ENCODE data around the gene CAMTA1. TPM values are rescaled to one million over a fixed set of nuclear protein-coding genes. Genes with fewer than 3 reads are reported as not detected.

Gene CAMTA1
- total RNA-seq, 1 donor from 2014 or later, result 77.6 TPM

DNA sequence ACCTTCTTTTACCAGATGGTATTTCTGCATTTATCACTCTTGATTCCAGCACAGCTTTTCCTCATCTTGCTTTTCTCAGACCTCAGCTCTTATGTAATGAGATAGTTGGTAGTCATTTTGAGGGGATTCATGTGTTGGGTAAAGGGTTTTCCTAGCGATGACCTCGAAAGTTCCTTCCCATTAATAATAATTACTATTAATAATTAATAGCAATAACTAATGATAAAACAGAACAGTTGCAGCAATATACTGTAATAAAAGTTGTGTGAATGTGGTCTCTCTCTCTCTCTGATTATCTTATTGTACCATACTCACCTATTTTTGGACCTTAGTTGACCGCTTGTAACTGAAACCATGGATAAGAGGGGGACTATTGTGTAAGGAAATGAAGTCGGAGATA is 14.2 kb downstream of the CAMTA1 start:
- H3K27me3 Mint-ChIP-seq (ENCODE audit: low read depth, unreplicated experiment), result no peaks in the 10 kb centered on the region
- Histone ChIP-seq H3K79me2 (ENCODE audit: insufficient read depth, low read length) (peaks cover 75% of the 10 kb centered on the region), H3K4me2 (ENCODE audit: low read length) (no peak overlapping the region), H3K27ac (ENCODE audit: low read depth, low read length) (no peak overlapping the region), H3K4me3 (ENCODE audit: insufficient read depth, low read depth, low read length) (no peak overlapping the region), H4K20me1 (ENCODE audit: insufficient read depth, low read length) (peaks cover 47% of the 10 kb centered on the region), H2AFZ (ENCODE audit: low read depth, low read length) (no peak overlapping the region), H3K27me3 (ENCODE audit: insufficient read depth, low read length) (no peaks in the 10 kb centered on the region), H3K36me3 (ENCODE audit: insufficient read depth, low read length) (no peaks in the 10 kb centered on the region), H3K9ac (ENCODE audit: low read length) (no peak overlapping the region), H3K9me3 (ENCODE audit: insufficient read depth, low read depth, low read length) (no peaks in the 10 kb centered on the region), H3K4me1 (ENCODE audit: insufficient read depth, low read length) (peaks cover 18% of the 10 kb centered on the region)
- H3K4me1 Mint-ChIP-seq (ENCODE audit: low read depth, unreplicated experiment), result peaks cover 21% of the 10 kb centered on the region
- H3K36me3 Mint-ChIP-seq (ENCODE audit: low read depth, unreplicated experiment), result no peaks in the 10 kb centered on the region
- no peaks in the 10 kb centered on the region for H3K9me3 Mint-ChIP-seq (ENCODE audit: unreplicated experiment)
- no peak for DNase-seq (ENCODE audit: low read depth)
- no peak overlapping the region for H3K4me3 Mint-ChIP-seq (ENCODE audit: unreplicated experiment)
- FAIRE-seq, result no peak
- TF ChIP-seq, protein P1, sequence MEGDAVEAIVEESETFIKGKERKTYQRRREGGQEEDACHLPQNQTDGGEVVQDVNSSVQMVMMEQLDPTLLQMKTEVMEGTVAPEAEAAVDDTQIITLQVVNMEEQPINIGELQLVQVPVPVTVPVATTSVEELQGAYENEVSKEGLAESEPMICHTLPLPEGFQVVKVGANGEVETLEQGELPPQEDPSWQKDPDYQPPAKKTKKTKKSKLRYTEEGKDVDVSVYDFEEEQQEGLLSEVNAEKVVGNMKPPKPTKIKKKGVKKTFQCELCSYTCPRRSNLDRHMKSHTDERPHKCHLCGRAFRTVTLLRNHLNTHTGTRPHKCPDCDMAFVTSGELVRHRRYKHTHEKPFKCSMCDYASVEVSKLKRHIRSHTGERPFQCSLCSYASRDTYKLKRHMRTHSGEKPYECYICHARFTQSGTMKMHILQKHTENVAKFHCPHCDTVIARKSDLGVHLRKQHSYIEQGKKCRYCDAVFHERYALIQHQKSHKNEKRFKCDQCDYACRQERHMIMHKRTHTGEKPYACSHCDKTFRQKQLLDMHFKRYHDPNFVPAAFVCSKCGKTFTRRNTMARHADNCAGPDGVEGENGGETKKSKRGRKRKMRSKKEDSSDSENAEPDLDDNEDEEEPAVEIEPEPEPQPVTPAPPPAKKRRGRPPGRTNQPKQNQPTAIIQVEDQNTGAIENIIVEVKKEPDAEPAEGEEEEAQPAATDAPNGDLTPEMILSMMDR (IDR thresholded peaks at IDR 0.05; ENCODE audit: insufficient read depth, low read depth, low read length), result no peak
- TF ChIP-seq EZH2 (IDR thresholded peaks at IDR 0.05; ENCODE audit: insufficient read depth, low read length), result no peak
- H3K27ac Mint-ChIP-seq (ENCODE audit: unreplicated experiment), result no peak overlapping the region

DNA sequence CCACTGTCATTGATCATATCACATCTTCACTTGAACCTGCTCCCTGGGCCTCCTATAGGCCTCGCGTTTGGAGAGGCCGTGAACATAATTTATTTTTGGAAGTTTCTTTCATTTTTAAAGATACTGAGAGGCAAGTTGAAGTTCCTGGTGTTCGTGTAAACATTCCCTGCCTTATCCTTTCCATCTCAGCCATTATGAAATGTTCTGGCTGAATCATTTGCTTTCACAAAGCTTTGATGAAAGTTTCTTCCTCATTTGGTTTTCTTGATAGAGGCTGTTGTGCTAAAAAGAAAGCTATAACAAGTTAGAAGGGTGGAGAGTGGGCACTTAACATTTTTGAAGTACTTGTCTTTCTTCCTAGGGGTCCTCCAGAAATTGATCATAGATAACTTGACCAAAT is 15.5 kb downstream of the CAMTA1 start:
- no peaks in the 10 kb centered on the region for H3K9me3 Mint-ChIP-seq (ENCODE audit: unreplicated experiment)
- Histone ChIP-seq H4K20me1 (ENCODE audit: insufficient read depth, low read length) (peaks cover 54% of the 10 kb centered on the region), H3K79me2 (ENCODE audit: insufficient read depth, low read length) (peaks cover 79% of the 10 kb centered on the region), H3K4me1 (ENCODE audit: insufficient read depth, low read length) (peaks cover 10% of the 10 kb centered on the region), H3K27me3 (ENCODE audit: insufficient read depth, low read length) (no peaks in the 10 kb centered on the region), H3K9me3 (ENCODE audit: insufficient read depth, low read depth, low read length) (no peaks in the 10 kb centered on the region), H3K36me3 (ENCODE audit: insufficient read depth, low read length) (no peaks in the 10 kb centered on the region), H2AFZ (ENCODE audit: low read depth, low read length) (no peak overlapping the region), H3K9ac (ENCODE audit: low read length) (no peak overlapping the region), H3K27ac (ENCODE audit: low read depth, low read length) (no peak overlapping the region), H3K4me2 (ENCODE audit: low read length) (no peak overlapping the region), H3K4me3 (ENCODE audit: insufficient read depth, low read depth, low read length) (no peak overlapping the region)
- no peaks in the 10 kb centered on the region for H3K36me3 Mint-ChIP-seq (ENCODE audit: low read depth, unreplicated experiment)
- FAIRE-seq (no peak), DNase-seq (ENCODE audit: low read depth) (peak; percentile 46)
- H3K27ac Mint-ChIP-seq (ENCODE audit: unreplicated experiment), result no peak overlapping the region
- TF ChIP-seq, protein P1 (IDR thresholded peaks at IDR 0.05; ENCODE audit: insufficient read depth, low read depth, low read length), result no peak
- no peak for TF ChIP-seq EZH2 (IDR thresholded peaks at IDR 0.05; ENCODE audit: insufficient read depth, low read length)
- H3K4me3 Mint-ChIP-seq (ENCODE audit: unreplicated experiment), result no peak overlapping the region
- H3K4me1 Mint-ChIP-seq (ENCODE audit: low read depth, unreplicated experiment), result peaks cover 19% of the 10 kb centered on the region
- no peaks in the 10 kb centered on the region for H3K27me3 Mint-ChIP-seq (ENCODE audit: low read depth, unreplicated experiment)

- H2AFZ ChIP-seq (ENCODE audit: low read depth, low read length), result no peak overlapping the region
- Mint-ChIP-seq H3K4me1 (ENCODE audit: low read depth, unreplicated experiment) (peaks cover 18% of the 10 kb centered on the region), H3K36me3 (ENCODE audit: low read depth, unreplicated experiment) (no peaks in the 10 kb centered on the region), H3K9me3 (ENCODE audit: unreplicated experiment) (no peaks in the 10 kb centered on the region), H3K4me3 (ENCODE audit: unreplicated experiment) (peak overlapping the region; percentile 40), H3K27me3 (ENCODE audit: low read depth, unreplicated experiment) (no peaks in the 10 kb centered on the region), H3K27ac (ENCODE audit: unreplicated experiment) (no peak overlapping the region)
- H3K4me3 ChIP-seq (ENCODE audit: insufficient read depth, low read depth, low read length), result no peak overlapping the region
- no peak overlapping the region for H3K9ac ChIP-seq (ENCODE audit: low read length)
- no peak overlapping the region for H3K27ac ChIP-seq (ENCODE audit: low read depth, low read length)
- no peak for DNase-seq (ENCODE audit: low read depth)
- no peak for FAIRE-seq
- H3K4me1 ChIP-seq (ENCODE audit: insufficient read depth, low read length), result peaks cover 6% of the 10 kb centered on the region
- H3K4me2 ChIP-seq (ENCODE audit: low read length), result no peak overlapping the region
- peaks cover 54% of the 10 kb centered on the region for H4K20me1 ChIP-seq (ENCODE audit: insufficient read depth, low read length)
- H3K9me3 ChIP-seq (ENCODE audit: insufficient read depth, low read depth, low read length), result no peaks in the 10 kb centered on the region
- TF ChIP-seq, protein P1 (IDR thresholded peaks at IDR 0.05; ENCODE audit: insufficient read depth, low read depth, low read length), result no peak
- TF ChIP-seq EZH2 (IDR thresholded peaks at IDR 0.05; ENCODE audit: insufficient read depth, low read length), result no peak
- no peaks in the 10 kb centered on the region for H3K27me3 ChIP-seq (ENCODE audit: insufficient read depth, low read length)
- H3K79me2 ChIP-seq (ENCODE audit: insufficient read depth, low read length), result peaks cover 82% of the 10 kb centered on the region
- no peaks in the 10 kb centered on the region for H3K36me3 ChIP-seq (ENCODE audit: insufficient read depth, low read length)
Measured at GRCh38 chr1:6801199-6801598, 15.9 kb downstream of the CAMTA1 start.

All from astrocyte (in vitro differentiated cells and primary cell).